Stomach (tissue), 9 donors: Measurements from ENCODE around the gene HSPA5. TPM values are rescaled to one million over a fixed set of nuclear protein-coding genes. Genes with fewer than 3 reads are reported as not detected.

Source experiments
- DNase-seq, 2 donors: peaks; one replicate each; pipeline versions ENCODE4 v3.0.0 to v3.0.0-alpha.2; 2013 to 2019
- H3K27ac ChIP-seq, 5 donors: fragments of 200-600 bp in 4 of 5; sonication (generic) in 4 of 5; one replicate each; pipeline ENCODE4 v1.5.1; 2013 to 2019; ENCODE audit warnings: mild to moderate bottlenecking in 1 of 5, moderate library complexity in 1 of 5
- H3K27me3 ChIP-seq, 3 donors: fragments of 200-600 bp; sonication (generic); one replicate each; pipeline ENCODE4 v1.5.1; 2017 to 2019; ENCODE audit warnings: mixed run types in 1 of 3
- H3K36me3 ChIP-seq, 4 donors: fragments of 200-600 bp; sonication (generic); 1 replicate in 3 of 4; 2 replicates in 1 of 4; pipeline ENCODE4 v1.5.1; 2016 to 2019
- H3K4me1 ChIP-seq, 4 donors: fragments of 200-600 bp; sonication (generic); one replicate each; pipeline ENCODE4 v1.5.1; 2016 to 2019
- H3K4me3 ChIP-seq, 4 donors: fragments of 200-600 bp; sonication (generic) in 3 of 4; one replicate each; pipeline ENCODE4 v1.5.1; 2016 to 2019; ENCODE audit warnings: mild to moderate bottlenecking in 1 of 4
- H3K9me3 ChIP-seq, 4 donors: fragments of 200-600 bp; sonication (generic); one replicate each; pipeline ENCODE4 v1.5.1; 2016 to 2019
- EP300 ChIP-seq: sonication (generic); formaldehyde crosslinking; IDR thresholded peaks from one replicate; pipeline ENCODE4 v1.6.1; 2017; ENCODE audit warnings: antibody characterized with exemption
- POLR2A ChIP-seq, 4 donors: fragments of 450-650 bp; IDR thresholded peaks; one replicate each; pipeline ENCODE4 v1.6.1; 2016; ENCODE audit warnings: antibody characterized with exemption in 4 of 4, control low read depth in 2 of 4, mild to moderate bottlenecking in 1 of 4, moderate library complexity in 1 of 4
- POLR2AphosphoS5 ChIP-seq, 3 donors: sonication (generic); formaldehyde crosslinking; IDR thresholded peaks; one replicate each; pipeline ENCODE4 v1.6.1; 2016; ENCODE audit warnings: antibody characterized with exemption in 3 of 3
- WGBS, 5 donors: extraction: QIAGEN DNeasy Blood & Tissue Kit in 3 of 5; methylation state at CpG; one replicate each; pipeline versions ENCODE4 v1.1.5 to v1.1.7; 2013 to 2018; 5-methylcytosine and 5-hydroxymethylcytosine counted together
- intact Hi-C: fragments of 100-400 bp; cut with DNase I; formaldehyde crosslinking; loops from one replicate; pipeline ENCODE4 v1.15.1; 2023; ENCODE audit warnings: low total_unique reads
- polyA plus RNA-seq, 3 donors: library from polyadenylated mRNA; stranded (reverse); fragments of 200-250 nt; gene quantifications; one replicate each; pipeline ENCODE4 v1.2.3, GENCODE V29; 2013
- total RNA-seq, 5 donors: library from RNA; depleted of rRNA; stranded (reverse); fragments of >200 nt; gene quantifications; one replicate each; pipeline versions ENCODE4 v1.1.0 to v1.2.3, GENCODE V29; 2014 to 2016
- TF ChIP-seq, protein P1 (sequence below), 7 experiments: fragments of 450-650 bp in 4 of 7; fragments of 200-600 bp in 3 of 7; sonication (generic) in 3 of 7; IDR thresholded peaks; one replicate each; pipeline ENCODE4 v1.5.1; 2016 to 2019; ENCODE audit warnings: antibody characterized with exemption in 7 of 7, control low read depth in 2 of 7, mild to moderate bottlenecking in 1 of 7
- donor health status: healthy with polysubstance abuse.
- donor health status: Bipolar disorder and iron deficiency.
- donor health status: healthy.

Gene HSPA5
- total and polyA plus RNA-seq, 8 donors = 21.5 to 142 (median 83.6) TPM

DNA sequence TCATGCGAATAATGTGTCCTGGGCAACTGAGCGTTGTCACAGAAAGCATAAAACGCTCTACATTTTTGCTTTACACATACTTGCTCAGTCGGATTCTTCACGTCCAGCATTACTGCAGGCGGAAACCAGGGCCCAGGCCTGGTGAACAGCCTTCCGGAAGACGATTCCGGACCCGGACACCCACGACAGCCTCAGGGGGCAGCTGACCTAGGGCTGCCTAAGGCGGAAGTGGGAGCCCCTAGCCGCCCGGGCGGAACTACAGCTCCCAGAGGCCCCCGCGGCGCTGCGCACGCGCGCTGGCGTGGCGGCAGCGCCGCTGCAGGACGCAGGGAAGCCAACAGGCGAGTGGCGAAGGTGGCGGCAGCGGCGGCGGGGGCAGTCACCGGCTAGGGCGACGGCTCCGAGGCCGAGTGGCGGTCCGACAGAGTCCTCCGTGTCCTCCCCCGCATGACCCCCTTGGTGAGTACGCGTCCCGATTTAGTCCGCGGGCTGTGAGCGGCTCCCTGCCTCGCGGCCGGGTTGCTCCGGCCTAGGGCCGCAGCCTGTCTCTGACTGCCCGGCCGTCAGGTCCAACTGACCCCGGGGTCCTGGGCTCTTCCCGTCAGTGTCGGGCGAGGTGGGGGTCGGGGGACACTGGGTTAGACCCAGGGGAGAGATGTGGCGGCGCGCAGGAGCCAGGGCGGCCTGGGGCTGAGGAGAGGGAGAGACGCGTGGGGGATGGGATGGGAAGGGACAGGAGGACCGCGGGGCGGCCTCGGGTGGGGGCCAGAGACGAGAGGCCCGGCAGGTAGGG, 20.6 kb upstream of the HSPA5 start, which contains the start of gene GAPVD1:
Gene GAPVD1, plus strand, starts transcription at position 326 of the 793 bp plus-strand sequence. CDS start 37,096 bp downstream, outside the sequence.
- peaks cover 15 to 41% (median 26%) of the 10 kb centered on the region in 4 donors for H3K4me1 ChIP-seq
- H3K4me3 ChIP-seq = peak within 1 kb of the TSS; percentile 89 to 100 (median 98)
- peaks cover 0 to 9% (median 6%) of the 10 kb centered on the region in 4 donors for H3K36me3 ChIP-seq
- DNase-seq = peak; percentile 89 to 97
- WGBS, 5 donors = 1 to 3% (median 1%) methylated on average over 39 to 72 of the region's 72 CpGs
- H3K27me3 ChIP-seq = no peaks in the 10 kb centered on the region
- intact Hi-C loops = no loop called here
- H3K27ac ChIP-seq = peak within 1 kb of the TSS; percentile 67 to 93 (median 86)
- H3K9me3 ChIP-seq = no peaks in the 10 kb centered on the region
- TF ChIP-seq EP300 (no peak), POLR2A (IDR thresholded peaks at IDR 0.05) (no peak), POLR2AphosphoS5 (IDR thresholded peaks at IDR 0.05) (peak; percentile 30 to 68 (median 67))
- TF ChIP-seq, protein P1, sequence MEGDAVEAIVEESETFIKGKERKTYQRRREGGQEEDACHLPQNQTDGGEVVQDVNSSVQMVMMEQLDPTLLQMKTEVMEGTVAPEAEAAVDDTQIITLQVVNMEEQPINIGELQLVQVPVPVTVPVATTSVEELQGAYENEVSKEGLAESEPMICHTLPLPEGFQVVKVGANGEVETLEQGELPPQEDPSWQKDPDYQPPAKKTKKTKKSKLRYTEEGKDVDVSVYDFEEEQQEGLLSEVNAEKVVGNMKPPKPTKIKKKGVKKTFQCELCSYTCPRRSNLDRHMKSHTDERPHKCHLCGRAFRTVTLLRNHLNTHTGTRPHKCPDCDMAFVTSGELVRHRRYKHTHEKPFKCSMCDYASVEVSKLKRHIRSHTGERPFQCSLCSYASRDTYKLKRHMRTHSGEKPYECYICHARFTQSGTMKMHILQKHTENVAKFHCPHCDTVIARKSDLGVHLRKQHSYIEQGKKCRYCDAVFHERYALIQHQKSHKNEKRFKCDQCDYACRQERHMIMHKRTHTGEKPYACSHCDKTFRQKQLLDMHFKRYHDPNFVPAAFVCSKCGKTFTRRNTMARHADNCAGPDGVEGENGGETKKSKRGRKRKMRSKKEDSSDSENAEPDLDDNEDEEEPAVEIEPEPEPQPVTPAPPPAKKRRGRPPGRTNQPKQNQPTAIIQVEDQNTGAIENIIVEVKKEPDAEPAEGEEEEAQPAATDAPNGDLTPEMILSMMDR (IDR thresholded peaks at IDR 0.05) = peak in 4 of 7 experiments; percentile 17 to 57 (median 30)

DNA sequence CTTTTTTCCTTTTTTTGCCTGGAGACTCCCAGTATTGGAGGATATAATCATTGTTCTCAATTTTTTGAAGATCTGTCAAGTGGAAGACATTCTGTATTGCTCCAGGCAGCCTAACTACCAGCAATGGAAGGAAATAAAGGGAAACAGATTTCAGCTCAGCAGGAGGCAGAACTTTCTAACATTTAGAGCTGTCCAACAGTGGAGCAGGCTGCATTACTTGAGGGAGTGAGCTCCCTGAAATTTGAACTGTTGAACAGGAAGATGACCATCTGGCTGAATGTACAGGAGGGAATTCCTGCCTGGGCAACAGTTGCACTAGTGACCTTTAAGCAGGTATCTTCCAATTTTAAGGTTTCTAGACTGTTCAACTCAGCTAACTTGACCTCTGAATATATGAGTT, 19.4 kb upstream of the HSPA5 start:
- peak overlapping the region in 2 of 5 donors; percentile 89 to 93 for H3K27ac ChIP-seq
- no peak overlapping the region for H3K4me3 ChIP-seq
- no peak for DNase-seq
- no peaks in the 10 kb centered on the region for H3K9me3 ChIP-seq
- H3K4me1 ChIP-seq = peaks cover 15 to 40% (median 26%) of the 10 kb centered on the region in 4 donors
- H3K27me3 ChIP-seq = no peaks in the 10 kb centered on the region
- intact Hi-C loops = no loop called here
- TF ChIP-seq POLR2A (IDR thresholded peaks at IDR 0.05) (no peak), EP300 (no peak), POLR2AphosphoS5 (IDR thresholded peaks at IDR 0.05) (no peak)
- TF ChIP-seq, protein P1 (IDR thresholded peaks at IDR 0.05) = no peak
- H3K36me3 ChIP-seq = peaks cover 0 to 4% (median 2%) of the 10 kb centered on the region in 4 donors

DNA sequence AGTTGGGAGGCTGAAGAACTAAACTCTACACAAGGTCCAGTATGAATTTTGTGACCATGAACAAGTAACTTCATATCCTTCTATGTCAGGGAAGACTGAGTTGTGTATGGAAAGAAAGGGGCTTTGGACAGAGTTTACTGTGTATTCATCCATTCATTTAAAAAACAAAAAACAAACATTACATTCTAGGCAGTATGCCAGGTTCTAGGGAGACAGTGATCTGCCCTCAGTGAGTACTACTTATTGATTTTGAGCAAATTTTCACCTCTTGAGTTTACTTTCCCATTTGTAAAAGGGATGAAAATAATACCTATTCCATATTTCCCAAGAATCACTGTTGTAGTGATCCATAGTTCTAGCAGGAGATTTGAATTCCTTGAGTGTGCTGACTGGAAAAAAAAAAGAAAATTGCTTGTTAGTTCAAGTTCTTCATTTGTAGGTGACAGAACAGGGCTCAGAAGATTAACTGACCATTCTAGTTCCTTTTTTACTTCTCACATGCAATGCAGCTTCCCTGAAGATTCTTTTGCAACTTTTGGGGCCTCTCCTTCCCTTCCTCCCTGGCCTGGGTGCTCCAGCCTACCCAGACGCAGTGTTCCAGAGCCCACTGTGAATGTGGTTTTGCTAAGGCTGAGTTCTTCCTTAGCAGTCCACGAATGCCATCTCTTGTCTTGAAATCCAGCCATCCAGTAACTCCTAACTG, 17.8 kb upstream of the HSPA5 start:
- Histone ChIP-seq H3K4me3 (no peak overlapping the region), H3K27ac (peak overlapping the region in 2 of 5 donors; percentile 15 to 52), H3K9me3 (no peaks in the 10 kb centered on the region), H3K36me3 (no peaks in the 10 kb centered on the region), H3K4me1 (peaks cover 15 to 25% (median 18%) of the 10 kb centered on the region in 4 donors), H3K27me3 (no peaks in the 10 kb centered on the region)
- intact Hi-C loops = no loop called here
- TF ChIP-seq, protein P1 (IDR thresholded peaks at IDR 0.05) = no peak
- TF ChIP-seq EP300 (no peak), POLR2A (IDR thresholded peaks at IDR 0.05) (no peak), POLR2AphosphoS5 (IDR thresholded peaks at IDR 0.05) (no peak)
- no peak for DNase-seq
- 64 to 75% (median 67%) methylated on average over 2 of the region's 2 CpGs for WGBS, 5 donors

DNA sequence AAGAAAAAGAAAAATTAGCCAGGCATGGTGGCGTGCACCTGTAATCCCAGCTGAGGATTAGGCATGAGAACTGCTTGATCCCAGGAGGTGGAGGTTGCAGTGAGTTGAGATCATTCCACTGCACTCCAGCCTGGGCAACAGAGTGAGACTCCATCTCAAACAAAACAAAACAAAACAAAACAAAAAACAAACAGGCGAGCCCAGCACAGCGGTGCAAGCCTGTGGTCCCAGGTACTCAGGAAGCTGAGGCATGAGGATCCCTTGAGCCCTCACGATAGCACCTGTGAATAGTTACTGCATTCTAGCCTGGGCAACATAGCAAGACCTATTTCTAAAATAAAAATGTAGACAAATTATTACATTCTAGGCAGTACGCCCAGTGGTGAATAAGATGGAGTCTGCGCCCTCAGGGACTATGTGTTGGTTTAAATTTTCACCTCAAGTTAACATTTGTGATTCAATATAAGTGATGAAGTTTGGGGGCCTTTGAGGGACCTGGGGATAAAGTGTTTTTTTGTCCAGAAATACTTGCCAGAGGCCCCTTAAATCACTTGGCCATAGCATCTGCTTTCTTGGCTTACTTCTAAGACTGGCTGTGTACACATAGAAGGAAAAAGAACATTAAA, 17.1 kb upstream of the HSPA5 start:
- Histone ChIP-seq H3K4me1 (peaks cover 10 to 18% (median 11%) of the 10 kb centered on the region in 4 donors), H3K27me3 (no peaks in the 10 kb centered on the region), H3K36me3 (no peaks in the 10 kb centered on the region), H3K4me3 (no peak overlapping the region), H3K9me3 (no peaks in the 10 kb centered on the region), H3K27ac (peak overlapping the region in 2 of 5 donors; percentile 15 to 52)
- WGBS, 5 donors = 86 to 95% (median 93%) methylated on average over 6 of the region's 6 CpGs
- DNase-seq = no peak
- TF ChIP-seq POLR2A (IDR thresholded peaks at IDR 0.05) (no peak), POLR2AphosphoS5 (IDR thresholded peaks at IDR 0.05) (no peak), EP300 (no peak)
- TF ChIP-seq, protein P1 (IDR thresholded peaks at IDR 0.05) = no peak
- intact Hi-C loops = no loop called here
